IPS-15b (cell line): ENCODE data around the gene SIAE.

Experiments used
- H3K27me3 ChIP-seq: one replicate; pipeline ENCODE4 v1.6.1; 2013; ENCODE audit warnings: low read length; ENCODE audit not compliant: control insufficient read depth, insufficient read depth
- H3K36me3 ChIP-seq: one replicate; pipeline ENCODE4 v1.6.1; 2013; ENCODE audit warnings: low read length; ENCODE audit not compliant: control insufficient read depth, insufficient read depth
- H3K4me1 ChIP-seq: one replicate; pipeline ENCODE4 v1.6.1; 2013; ENCODE audit warnings: mild to moderate bottlenecking, low read length; ENCODE audit not compliant: control insufficient read depth, insufficient read depth
- H3K4me3 ChIP-seq: one replicate; pipeline ENCODE4 v1.5.1; 2013; ENCODE audit warnings: low read depth, low read length
- H3K9ac ChIP-seq: one replicate; pipeline ENCODE4 v1.6.1; 2013; ENCODE audit warnings: low read depth, mild to moderate bottlenecking, low read length
- H3K9me3 ChIP-seq: one replicate; pipeline ENCODE4 v1.6.1; 2013; ENCODE audit warnings: mild to moderate bottlenecking, low read length; ENCODE audit not compliant: control insufficient read depth, insufficient read depth

The SIAE gene

GRCh38 chr11:124673333-124674167, at the start of gene SIAE, which contains the start of gene SPA17:
Gene SIAE (minus strand): TSS chr11:124673739. CDS start chr11:124673708, 31 bp downstream.
Gene SPA17 (plus strand): TSS chr11:124673904. CDS start chr11:124675265, 1,361 bp downstream.
- Histone ChIP-seq H3K27me3 (peaks cover 29% of the 10 kb centered on the region), H3K4me1 (no peaks in the 10 kb centered on the region), H3K9ac (peak within 1 kb of the TSS; percentile 61), H3K9me3 (no peaks in the 10 kb centered on the region), H3K4me3 (peak within 1 kb of the TSS; percentile 75), H3K36me3 (no peaks in the 10 kb centered on the region)

- Histone ChIP-seq H3K36me3 (no peaks in the 10 kb centered on the region), H3K27me3 (peaks cover 97% of the 10 kb centered on the region), H3K9me3 (no peaks in the 10 kb centered on the region), H3K9ac (no peak overlapping the region), H3K4me3 (no peak overlapping the region), H3K4me1 (peaks cover 23% of the 10 kb centered on the region)
Measured at GRCh38 chr11:124722176-124722575, 48.6 kb upstream of the SIAE start.

- no peaks in the 10 kb centered on the region for H3K36me3 ChIP-seq
- H3K27me3 ChIP-seq = peaks cover 99% of the 10 kb centered on the region
- H3K4me3 ChIP-seq = no peak overlapping the region
- no peak overlapping the region for H3K9ac ChIP-seq
- H3K9me3 ChIP-seq = no peaks in the 10 kb centered on the region
- peaks cover 9% of the 10 kb centered on the region for H3K4me1 ChIP-seq
Measured at GRCh38 chr11:124719534-124719933, 46.0 kb upstream of the SIAE start.

- peaks cover 7% of the 10 kb centered on the region for H3K4me1 ChIP-seq
- no peaks in the 10 kb centered on the region for H3K9me3 ChIP-seq
- H3K4me3 ChIP-seq = no peak overlapping the region
- no peaks in the 10 kb centered on the region for H3K36me3 ChIP-seq
- peaks cover 99% of the 10 kb centered on the region for H3K27me3 ChIP-seq
- H3K9ac ChIP-seq = no peak overlapping the region
Measured at GRCh38 chr11:124718801-124719200, 45.3 kb upstream of the SIAE start.

- Histone ChIP-seq H3K9me3 (no peaks in the 10 kb centered on the region), H3K4me1 (peaks cover 7% of the 10 kb centered on the region), H3K4me3 (peak overlapping the region; percentile 49), H3K9ac (no peak overlapping the region), H3K36me3 (no peaks in the 10 kb centered on the region), H3K27me3 (peaks cover 93% of the 10 kb centered on the region)
Measured at GRCh38 chr11:124717786-124718651, 44.5 kb upstream of the SIAE start.

- no peak overlapping the region for H3K9ac ChIP-seq
- H3K27me3 ChIP-seq = peaks cover 92% of the 10 kb centered on the region
- H3K4me1 ChIP-seq = peaks cover 7% of the 10 kb centered on the region
- no peaks in the 10 kb centered on the region for H3K9me3 ChIP-seq
- H3K4me3 ChIP-seq = peak overlapping the region; percentile 49
- H3K36me3 ChIP-seq = no peaks in the 10 kb centered on the region
Measured at GRCh38 chr11:124717421-124717785, 43.9 kb upstream of the SIAE start.

GRCh38 chr11:124716591-124716990, 43.1 kb upstream of the SIAE start:
- Histone ChIP-seq H3K4me3 (no peak overlapping the region), H3K9me3 (no peaks in the 10 kb centered on the region), H3K4me1 (peaks cover 7% of the 10 kb centered on the region), H3K27me3 (peaks cover 86% of the 10 kb centered on the region), H3K36me3 (no peaks in the 10 kb centered on the region), H3K9ac (no peak overlapping the region)

- H3K9me3 ChIP-seq = no peaks in the 10 kb centered on the region
- no peak overlapping the region for H3K4me3 ChIP-seq
- H3K4me1 ChIP-seq = peaks cover under 1% of the 10 kb centered on the region
- no peak overlapping the region for H3K9ac ChIP-seq
- H3K27me3 ChIP-seq = peaks cover 45% of the 10 kb centered on the region
- no peaks in the 10 kb centered on the region for H3K36me3 ChIP-seq
Measured at GRCh38 chr11:124712392-124712791, 38.9 kb upstream of the SIAE start.

GRCh38 chr11:124707829-124708228, 34.3 kb upstream of the SIAE start:
- Histone ChIP-seq H3K9me3 (no peaks in the 10 kb centered on the region), H3K27me3 (peaks cover 6% of the 10 kb centered on the region), H3K9ac (no peak overlapping the region), H3K4me1 (no peaks in the 10 kb centered on the region), H3K36me3 (no peaks in the 10 kb centered on the region), H3K4me3 (no peak overlapping the region)

GRCh38 chr11:124700028-124700427, 26.5 kb upstream of the SIAE start:
- Histone ChIP-seq H3K4me1 (no peaks in the 10 kb centered on the region), H3K27me3 (no peaks in the 10 kb centered on the region), H3K9ac (no peak overlapping the region), H3K4me3 (no peak overlapping the region), H3K9me3 (no peaks in the 10 kb centered on the region), H3K36me3 (no peaks in the 10 kb centered on the region)

- no peak overlapping the region for H3K9ac ChIP-seq
- no peak overlapping the region for H3K4me3 ChIP-seq
- no peaks in the 10 kb centered on the region for H3K36me3 ChIP-seq
- H3K4me1 ChIP-seq = no peaks in the 10 kb centered on the region
- H3K27me3 ChIP-seq = no peaks in the 10 kb centered on the region
- H3K9me3 ChIP-seq = no peaks in the 10 kb centered on the region
Measured at GRCh38 chr11:124699547-124699946, 26.0 kb upstream of the SIAE start.
